ENCODE measurements around the gene ARNT2.

Gene ARNT2

DNA sequence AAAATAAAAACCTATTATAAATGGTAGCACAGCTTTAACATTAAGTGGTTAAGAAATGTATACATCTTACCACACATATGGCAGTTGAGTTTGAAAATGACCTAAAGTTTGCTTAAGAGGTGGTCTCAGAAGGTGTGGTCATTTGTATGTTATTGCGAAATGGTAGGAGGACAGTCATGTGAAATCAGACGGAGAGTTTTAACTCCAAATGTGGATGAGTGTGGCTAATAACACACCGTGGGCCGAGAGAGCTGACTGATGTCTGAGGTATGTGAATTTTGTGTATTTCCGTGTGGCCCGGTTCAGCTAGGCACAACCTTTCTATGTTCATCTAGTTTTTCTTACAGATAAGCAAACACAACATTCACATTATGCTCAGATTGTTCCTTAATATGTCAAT, 71.9 kb downstream of the ARNT2 start:
- DNase-seq (ENCODE audit: extremely low read depth, low read depth) = no peak
- no peak overlapping the region for H3K4me3 ChIP-seq (replicated peaks; ENCODE audit: low read depth, low read length)
- TF ChIP-seq, protein P1, sequence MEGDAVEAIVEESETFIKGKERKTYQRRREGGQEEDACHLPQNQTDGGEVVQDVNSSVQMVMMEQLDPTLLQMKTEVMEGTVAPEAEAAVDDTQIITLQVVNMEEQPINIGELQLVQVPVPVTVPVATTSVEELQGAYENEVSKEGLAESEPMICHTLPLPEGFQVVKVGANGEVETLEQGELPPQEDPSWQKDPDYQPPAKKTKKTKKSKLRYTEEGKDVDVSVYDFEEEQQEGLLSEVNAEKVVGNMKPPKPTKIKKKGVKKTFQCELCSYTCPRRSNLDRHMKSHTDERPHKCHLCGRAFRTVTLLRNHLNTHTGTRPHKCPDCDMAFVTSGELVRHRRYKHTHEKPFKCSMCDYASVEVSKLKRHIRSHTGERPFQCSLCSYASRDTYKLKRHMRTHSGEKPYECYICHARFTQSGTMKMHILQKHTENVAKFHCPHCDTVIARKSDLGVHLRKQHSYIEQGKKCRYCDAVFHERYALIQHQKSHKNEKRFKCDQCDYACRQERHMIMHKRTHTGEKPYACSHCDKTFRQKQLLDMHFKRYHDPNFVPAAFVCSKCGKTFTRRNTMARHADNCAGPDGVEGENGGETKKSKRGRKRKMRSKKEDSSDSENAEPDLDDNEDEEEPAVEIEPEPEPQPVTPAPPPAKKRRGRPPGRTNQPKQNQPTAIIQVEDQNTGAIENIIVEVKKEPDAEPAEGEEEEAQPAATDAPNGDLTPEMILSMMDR (IDR thresholded peaks at IDR 0.05; ENCODE audit: low read depth, low read length, missing control alignments) = no peak

DNA sequence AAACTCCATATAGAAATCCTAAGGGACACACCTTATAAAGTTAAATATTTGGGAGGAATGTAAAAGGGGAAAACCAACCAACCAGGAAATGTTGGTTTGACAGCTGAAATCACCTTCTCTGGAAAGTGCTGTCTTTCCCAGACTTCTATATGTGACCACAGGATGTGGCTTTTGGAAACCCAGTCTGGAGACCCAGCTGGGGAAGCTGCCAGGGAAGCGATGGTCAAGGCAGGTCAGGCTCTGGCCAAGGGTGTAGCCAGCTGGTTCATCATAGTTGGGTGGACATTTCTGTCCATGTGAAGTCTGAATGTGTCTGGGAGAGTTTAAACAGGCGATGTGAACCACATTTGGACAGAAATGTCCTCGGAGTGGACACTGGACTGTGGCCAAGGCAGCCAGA, 73.9 kb downstream of the ARNT2 start:
- TF ChIP-seq, protein P1 (IDR thresholded peaks at IDR 0.05; ENCODE audit: low read depth, low read length, missing control alignments) = no peak
- H3K4me3 ChIP-seq (replicated peaks; ENCODE audit: low read depth, low read length) = no peak overlapping the region
- DNase-seq (ENCODE audit: extremely low read depth, low read depth) = no peak

DNA sequence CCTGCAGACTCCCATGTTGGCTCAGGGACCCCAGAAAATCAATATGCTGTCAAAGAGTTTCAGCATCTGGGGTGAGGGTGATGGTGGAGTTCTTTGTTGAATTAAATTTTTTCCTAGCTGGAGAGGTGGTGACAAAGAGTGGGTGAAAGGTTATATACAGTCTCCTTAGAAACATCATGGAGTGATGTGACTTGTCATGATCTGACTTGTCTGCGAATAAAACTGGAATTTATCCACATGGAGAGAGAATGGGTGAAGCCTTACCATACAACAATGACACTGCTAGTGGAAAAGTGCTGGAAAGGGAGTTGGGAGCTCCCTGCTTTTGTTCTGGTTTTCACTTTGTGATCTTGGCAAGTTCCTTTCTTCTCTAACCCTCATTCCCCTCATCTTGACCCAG, 75.0 kb downstream of the ARNT2 start:
- DNase-seq (ENCODE audit: extremely low read depth, low read depth) = no peak
- H3K4me3 ChIP-seq (replicated peaks; ENCODE audit: low read depth, low read length) = no peak overlapping the region
- TF ChIP-seq, protein P1 (IDR thresholded peaks at IDR 0.05; ENCODE audit: low read depth, low read length, missing control alignments) = no peak

DNA sequence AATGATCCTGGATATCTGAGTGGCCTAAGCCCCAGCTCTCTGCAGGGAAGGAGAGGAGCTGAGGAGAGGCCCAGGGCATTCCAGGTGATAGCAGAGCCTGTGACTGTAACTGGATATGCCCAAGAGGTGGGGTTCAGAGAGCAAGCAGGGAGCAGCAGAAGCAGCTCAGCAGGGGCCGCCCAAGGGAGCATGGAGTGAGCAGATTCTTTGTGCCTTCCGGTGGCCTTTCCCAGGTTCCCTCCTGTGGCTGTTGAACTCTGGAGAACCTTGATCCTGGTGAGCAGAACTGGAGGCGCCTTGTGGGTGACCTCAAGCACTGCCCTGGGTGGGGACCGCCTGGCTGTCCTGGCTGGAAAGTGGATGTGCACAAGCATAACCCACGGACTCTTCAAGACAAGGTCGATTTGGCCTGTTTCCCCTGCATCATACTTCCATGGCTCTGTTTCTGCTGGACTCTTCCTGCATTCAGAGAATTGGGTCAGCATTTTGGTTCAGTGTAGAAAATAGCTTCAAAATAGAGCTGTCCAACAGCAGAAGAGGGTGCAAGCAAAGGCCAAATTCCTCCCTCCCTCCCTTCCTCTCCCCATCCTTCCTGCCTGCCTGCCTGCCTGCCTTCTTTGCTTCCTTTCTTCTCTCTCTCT, 76.1 kb downstream of the ARNT2 start:
- DNase-seq (ENCODE audit: extremely low read depth, low read depth) = no peak
- no peak overlapping the region for H3K4me3 ChIP-seq (replicated peaks; ENCODE audit: low read depth, low read length)
- TF ChIP-seq, protein P1 (IDR thresholded peaks at IDR 0.05; ENCODE audit: low read depth, low read length, missing control alignments) = no peak

DNA sequence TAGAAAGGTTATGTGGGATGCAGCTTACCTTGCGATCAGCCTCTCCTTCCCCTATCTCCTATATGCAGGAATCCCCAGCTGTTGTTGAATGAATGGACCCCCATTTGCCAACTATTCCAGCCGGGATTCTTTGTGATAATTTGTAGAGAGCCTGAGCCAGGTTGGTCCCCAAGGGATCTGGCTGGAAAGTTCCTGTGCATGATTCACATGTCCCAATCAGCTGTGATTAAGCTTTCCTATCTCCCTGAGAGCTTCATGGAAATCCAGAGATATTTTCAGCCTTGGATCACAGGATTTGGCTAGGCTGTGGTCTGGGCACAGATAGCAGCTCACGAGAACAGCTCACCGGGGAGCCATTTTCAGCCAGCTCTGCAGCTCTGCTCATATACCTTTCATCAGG, 76.7 kb downstream of the ARNT2 start:
- no peak overlapping the region for H3K4me3 ChIP-seq (replicated peaks; ENCODE audit: low read depth, low read length)
- no peak for DNase-seq (ENCODE audit: extremely low read depth, low read depth)
- TF ChIP-seq, protein P1 (IDR thresholded peaks at IDR 0.05; ENCODE audit: low read depth, low read length, missing control alignments) = no peak

DNA sequence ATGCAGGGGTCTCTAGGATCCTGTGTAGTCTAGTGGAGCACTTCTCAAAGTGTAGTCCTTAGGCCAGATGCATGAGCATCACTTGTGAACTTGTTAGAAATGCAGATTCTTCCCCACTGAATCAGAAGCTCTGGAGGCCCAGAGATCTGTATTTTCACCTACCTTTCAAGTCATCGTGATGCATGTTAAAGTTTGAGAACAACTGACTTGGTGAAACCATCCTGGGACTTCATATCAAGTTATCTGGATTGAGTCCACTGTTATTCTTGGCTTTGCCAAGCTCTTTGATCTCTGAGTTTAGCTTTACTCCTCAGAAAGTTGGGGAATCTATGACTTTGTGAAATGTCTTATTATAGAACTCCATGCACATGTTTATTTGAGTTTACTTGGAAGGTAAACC, 78.5 kb downstream of the ARNT2 start:
- TF ChIP-seq, protein P1 (IDR thresholded peaks at IDR 0.05; ENCODE audit: low read depth, low read length, missing control alignments) = no peak
- no peak for DNase-seq (ENCODE audit: extremely low read depth, low read depth)
- no peak overlapping the region for H3K4me3 ChIP-seq (replicated peaks; ENCODE audit: low read depth, low read length)

DNA sequence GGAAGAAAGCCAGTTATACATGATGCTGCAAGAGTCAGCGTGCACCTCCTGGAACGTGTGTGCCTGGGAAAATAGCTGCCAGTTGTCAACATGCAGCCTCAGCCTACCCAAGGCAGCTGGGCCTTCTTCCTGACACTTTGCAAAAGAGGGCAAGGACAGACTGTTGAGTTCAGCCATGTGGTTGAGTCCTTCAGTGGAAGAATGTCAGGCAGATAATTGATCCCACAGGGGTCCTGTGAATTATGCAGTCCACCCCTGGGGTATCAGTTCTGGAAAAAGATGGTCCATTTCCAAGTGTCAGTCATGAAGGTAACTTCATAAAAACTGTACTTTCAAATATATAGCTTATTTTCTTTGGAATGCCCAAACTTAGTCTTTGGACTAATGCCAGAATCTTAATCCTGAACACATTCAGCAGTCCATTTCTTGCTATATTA, 79.6 kb downstream of the ARNT2 start:
- no peak overlapping the region for H3K4me3 ChIP-seq (replicated peaks; ENCODE audit: low read depth, low read length)
- TF ChIP-seq, protein P1 (IDR thresholded peaks at IDR 0.05; ENCODE audit: low read depth, low read length, missing control alignments) = no peak
- no peak for DNase-seq (ENCODE audit: extremely low read depth, low read depth)

All from HFF-Myc (cell line).